ENCODE results near the gene HOXA10. TPM values are rescaled to one million over a fixed set of nuclear protein-coding genes. Genes with fewer than 3 reads are reported as not detected.

HOXA10 gene
- total RNA-seq, 1 experiment from 2014 or later: 19.6 TPM

- Histone ChIP-seq H4K20me1 (ENCODE audit: insufficient read depth) (no peaks in the 10 kb centered on the region), H3K9ac (ENCODE audit: low read length) (no peak overlapping the region), H3K27ac (ENCODE audit: low read depth, low read length) (no peak overlapping the region), H3K4me1 (ENCODE audit: control insufficient read depth in 1 of 2, insufficient read depth in 2 of 2, low read length in 2 of 2) (peaks cover 33 to 53% of the 10 kb centered on the region in 2 experiments), H3K36me3 (ENCODE audit: control insufficient read depth in 1 of 2, insufficient read depth in 2 of 2, low read length in 2 of 2) (no peaks in the 10 kb centered on the region), H2AFZ (ENCODE audit: low read depth, low read length, poor library complexity, severe bottlenecking) (no peak overlapping the region), H3K4me3 (replicated peaks in 1 of 2; ENCODE audit: low read depth in 1 of 2, low read length in 2 of 2) (no peak overlapping the region), H3K9me3 (ENCODE audit: control insufficient read depth in 1 of 2, insufficient read depth in 1 of 2, low read depth in 1 of 2, low read length in 2 of 2) (no peaks in the 10 kb centered on the region), H3K79me2 (ENCODE audit: insufficient read depth, low read length) (peaks cover 34% of the 10 kb centered on the region), H3K27me3 (ENCODE audit: insufficient read depth, low read length) (no peaks in the 10 kb centered on the region), H3K9me2 (ENCODE audit: insufficient read depth) (no peaks in the 10 kb centered on the region), H3K4me2 (ENCODE audit: low read length) (no peak overlapping the region)
- intact Hi-C loops (cut with micrococcal nuclease): no loop called here
- ATAC-seq: no peak
- ChIA-PET RAD21 (ENCODE audit: low non-redundant PET in 1 of 2, low total read pairs in 2 of 2, uncharacterized antibody in 2 of 2, unreplicated experiment in 2 of 2) (no interaction called here), CTCF (no interaction called here), POLR2A (interaction anchor here (1.2 kb wide), 1 partner anchor 10 kb away, joined by 4 read pairs; no protein-coding TSS in a partner anchor)
- no TSS peak for BruUV-seq (replicated peaks)
- DNase-seq (ENCODE audit: low read depth, low spot score): no peak
- TF ChIP-seq CBX3 (IDR thresholded peaks at IDR 0.05; ENCODE audit: low read depth): no peak
- TF ChIP-seq ZFX (IDR thresholded peaks at IDR 0.05): no peak
- no peak for TF ChIP-seq SRF (IDR thresholded peaks at IDR 0.05; ENCODE audit: low read depth)
- no peak for TF ChIP-seq EZH2phosphoT487 (IDR thresholded peaks at IDR 0.05; ENCODE audit: borderline replicate concordance)
- TF ChIP-seq CTCF (IDR thresholded peaks at IDR 0.05 in 2 of 3, conservative IDR thresholded peaks at IDR 0.05 in 1 of 3; ENCODE audit: borderline replicate concordance in 1 of 3, insufficient read depth in 1 of 3, low read depth in 2 of 3, low read length in 2 of 3): no peak
- no peak for TF ChIP-seq SP1 (IDR thresholded peaks at IDR 0.05; ENCODE audit: low read depth)
- TF ChIP-seq, protein P1, sequence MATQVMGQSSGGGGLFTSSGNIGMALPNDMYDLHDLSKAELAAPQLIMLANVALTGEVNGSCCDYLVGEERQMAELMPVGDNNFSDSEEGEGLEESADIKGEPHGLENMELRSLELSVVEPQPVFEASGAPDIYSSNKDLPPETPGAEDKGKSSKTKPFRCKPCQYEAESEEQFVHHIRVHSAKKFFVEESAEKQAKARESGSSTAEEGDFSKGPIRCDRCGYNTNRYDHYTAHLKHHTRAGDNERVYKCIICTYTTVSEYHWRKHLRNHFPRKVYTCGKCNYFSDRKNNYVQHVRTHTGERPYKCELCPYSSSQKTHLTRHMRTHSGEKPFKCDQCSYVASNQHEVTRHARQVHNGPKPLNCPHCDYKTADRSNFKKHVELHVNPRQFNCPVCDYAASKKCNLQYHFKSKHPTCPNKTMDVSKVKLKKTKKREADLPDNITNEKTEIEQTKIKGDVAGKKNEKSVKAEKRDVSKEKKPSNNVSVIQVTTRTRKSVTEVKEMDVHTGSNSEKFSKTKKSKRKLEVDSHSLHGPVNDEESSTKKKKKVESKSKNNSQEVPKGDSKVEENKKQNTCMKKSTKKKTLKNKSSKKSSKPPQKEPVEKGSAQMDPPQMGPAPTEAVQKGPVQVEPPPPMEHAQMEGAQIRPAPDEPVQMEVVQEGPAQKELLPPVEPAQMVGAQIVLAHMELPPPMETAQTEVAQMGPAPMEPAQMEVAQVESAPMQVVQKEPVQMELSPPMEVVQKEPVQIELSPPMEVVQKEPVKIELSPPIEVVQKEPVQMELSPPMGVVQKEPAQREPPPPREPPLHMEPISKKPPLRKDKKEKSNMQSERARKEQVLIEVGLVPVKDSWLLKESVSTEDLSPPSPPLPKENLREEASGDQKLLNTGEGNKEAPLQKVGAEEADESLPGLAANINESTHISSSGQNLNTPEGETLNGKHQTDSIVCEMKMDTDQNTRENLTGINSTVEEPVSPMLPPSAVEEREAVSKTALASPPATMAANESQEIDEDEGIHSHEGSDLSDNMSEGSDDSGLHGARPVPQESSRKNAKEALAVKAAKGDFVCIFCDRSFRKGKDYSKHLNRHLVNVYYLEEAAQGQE (IDR thresholded peaks at IDR 0.05; ENCODE audit: low read depth): no peak
- TF ChIP-seq, protein P2, sequence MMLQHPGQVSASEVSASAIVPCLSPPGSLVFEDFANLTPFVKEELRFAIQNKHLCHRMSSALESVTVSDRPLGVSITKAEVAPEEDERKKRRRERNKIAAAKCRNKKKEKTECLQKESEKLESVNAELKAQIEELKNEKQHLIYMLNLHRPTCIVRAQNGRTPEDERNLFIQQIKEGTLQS (IDR thresholded peaks at IDR 0.05): no peak
- no peak for TF ChIP-seq RAD21 (IDR thresholded peaks at IDR 0.05; ENCODE audit: low read depth)
- no peak for TF ChIP-seq ZBTB33 (IDR thresholded peaks at IDR 0.05; ENCODE audit: extremely low read depth, insufficient replicate concordance, low read length)
- TF ChIP-seq, protein P3, sequence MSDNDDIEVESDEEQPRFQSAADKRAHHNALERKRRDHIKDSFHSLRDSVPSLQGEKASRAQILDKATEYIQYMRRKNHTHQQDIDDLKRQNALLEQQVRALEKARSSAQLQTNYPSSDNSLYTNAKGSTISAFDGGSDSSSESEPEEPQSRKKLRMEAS (IDR thresholded peaks at IDR 0.05): no peak
- no peak for TF ChIP-seq TCF7L2 (IDR thresholded peaks at IDR 0.05; ENCODE audit: borderline replicate concordance, extremely low read depth, insufficient read depth, insufficient read length)
- no peak for TF ChIP-seq ELF1 (IDR thresholded peaks at IDR 0.05; ENCODE audit: borderline replicate concordance, low read depth)
These were observed 2.4 kb upstream of the HOXA10 start for GRCh38 chr7:27176524-27176845.
